ENCODE results near the gene EEF1B2.
"Not testable (repeated sequence)": the region's sequence is repeated elsewhere in the genome, so short reads cannot be mapped to it uniquely, and the experiment has no call there.

The EEF1B2 gene

GRCh38 chr2:206159346-206160124 is at the start of gene EEF1B2, which contains the start of gene NDUFS1:
TSS of gene EEF1B2 (plus strand) at chr2:206159895. CDS start at chr2:206159980, 85 bp downstream.
TSS of gene NDUFS1 (minus strand) at chr2:206159444. CDS start at chr2:206153678, 5,766 bp downstream.
- peak; percentile 97 for DNase-seq

- no peak for DNase-seq
These were observed 47.6 kb upstream of the EEF1B2 start for GRCh38 chr2:206112108-206112507.

- peak; percentile 29 for DNase-seq
These were observed 46.7 kb upstream of the EEF1B2 start for GRCh38 chr2:206112846-206113547.

GRCh38 chr2:206115026-206115578 is 44.6 kb upstream of the EEF1B2 start:
- DNase-seq, result no peak

GRCh38 chr2:206116278-206116677 is 43.4 kb upstream of the EEF1B2 start:
- no peak for DNase-seq

GRCh38 chr2:206122569-206122968 is 37.1 kb upstream of the EEF1B2 start:
- not testable (repeated sequence) for DNase-seq

GRCh38 chr2:206125901-206126300 is 33.8 kb upstream of the EEF1B2 start:
- no peak for DNase-seq

GRCh38 chr2:206127656-206128055 is 32.0 kb upstream of the EEF1B2 start:
- DNase-seq, result no peak

GRCh38 chr2:206143451-206143850 is 16.2 kb upstream of the EEF1B2 start:
- no peak for DNase-seq

- no peak for DNase-seq
These were observed 15.3 kb upstream of the EEF1B2 start for GRCh38 chr2:206144383-206144782.

GRCh38 chr2:206145665-206146064 is 14.0 kb upstream of the EEF1B2 start:
- DNase-seq, result no peak

GRCh38 chr2:206149330-206149729 is 10.4 kb upstream of the EEF1B2 start:
- no peak for DNase-seq

GRCh38 chr2:206150168-206150567 is 9.5 kb upstream of the EEF1B2 start:
- no peak for DNase-seq

- no peak for DNase-seq
These were observed 9.1 kb upstream of the EEF1B2 start for GRCh38 chr2:206150631-206151030.

- peak; percentile 51 for DNase-seq
These were observed 5.5 kb upstream of the EEF1B2 start for GRCh38 chr2:206154197-206154596.

- DNase-seq, result not testable (repeated sequence)
These were observed 2.7 kb upstream of the EEF1B2 start for GRCh38 chr2:206157014-206157413.

- no peak for DNase-seq
These were observed 941 bp upstream of the EEF1B2 start for GRCh38 chr2:206158563-206159345.

- no peak for DNase-seq
These were observed 571 bp downstream of the EEF1B2 start for GRCh38 chr2:206160125-206160806.

GRCh38 chr2:206160807-206161179 is 1.1 kb downstream of the EEF1B2 start:
- DNase-seq, result peak; percentile 37

- DNase-seq, result peak; percentile 6
These were observed 2.7 kb downstream of the EEF1B2 start for GRCh38 chr2:206162401-206162800.

- no peak for DNase-seq
These were observed 3.7 kb downstream of the EEF1B2 start for GRCh38 chr2:206163251-206163880.

All from MV-4-11 (cell line).